Left ventricle myocardium superior (tissue), 1 donor: ENCODE measurements around the gene CDKN1A. TPM values are rescaled to one million over a fixed set of nuclear protein-coding genes. Genes with fewer than 3 reads are reported as not detected.

Source experiments
- ATAC-seq: fragments of 200-7000 bp; cut with Tn5 transposase; one replicate; pipeline ENCODE4 v1.9.1; 2020; ENCODE audit warnings: mild to moderate bottlenecking, moderate library complexity
- DNase-seq: peaks from one replicate; pipeline ENCODE4 v3.0.0-alpha.2; 2020
- intact Hi-C: fragments of 100-400 bp; cut with micrococcal nuclease; formaldehyde crosslinking; loops from one replicate; pipeline ENCODE4 v1.11.0; 2022
- total RNA-seq: library from RNA; stranded (reverse); fragmentation: NEBNext Ultra II Directional; extraction: Animal tissue kit (Norgen Biotek cat#: 25700); gene quantifications from one replicate; pipeline ENCODE4 v1.2.1, GENCODE V29; 2021
- donor health status: DM: no; HTN: yes; CAD: no; lungs with severe emphysema.

CDKN1A gene
- total RNA-seq, 1 donor from 2014 or later: 40.0 TPM

DNA sequence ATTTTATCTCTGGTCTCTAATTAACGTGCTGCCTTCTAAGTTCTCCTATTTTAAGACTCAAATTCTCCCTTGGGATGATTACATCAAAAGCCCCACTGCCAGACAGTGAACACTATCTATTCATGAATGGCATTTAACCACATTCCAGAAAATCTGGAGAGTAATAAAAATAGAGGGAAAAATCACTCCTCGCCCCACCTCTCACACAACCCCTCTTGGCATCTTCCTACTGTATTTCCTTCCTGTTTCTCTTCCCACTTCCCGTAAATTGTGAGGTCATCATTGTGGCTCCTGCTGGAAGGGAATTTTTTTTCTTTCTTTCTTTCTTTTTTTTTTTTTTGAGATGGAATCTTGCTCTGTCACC lies 50.6 kb downstream of the CDKN1A start:
- ATAC-seq (no peak), DNase-seq (no peak)
- intact Hi-C loops: no loop called here

DNA sequence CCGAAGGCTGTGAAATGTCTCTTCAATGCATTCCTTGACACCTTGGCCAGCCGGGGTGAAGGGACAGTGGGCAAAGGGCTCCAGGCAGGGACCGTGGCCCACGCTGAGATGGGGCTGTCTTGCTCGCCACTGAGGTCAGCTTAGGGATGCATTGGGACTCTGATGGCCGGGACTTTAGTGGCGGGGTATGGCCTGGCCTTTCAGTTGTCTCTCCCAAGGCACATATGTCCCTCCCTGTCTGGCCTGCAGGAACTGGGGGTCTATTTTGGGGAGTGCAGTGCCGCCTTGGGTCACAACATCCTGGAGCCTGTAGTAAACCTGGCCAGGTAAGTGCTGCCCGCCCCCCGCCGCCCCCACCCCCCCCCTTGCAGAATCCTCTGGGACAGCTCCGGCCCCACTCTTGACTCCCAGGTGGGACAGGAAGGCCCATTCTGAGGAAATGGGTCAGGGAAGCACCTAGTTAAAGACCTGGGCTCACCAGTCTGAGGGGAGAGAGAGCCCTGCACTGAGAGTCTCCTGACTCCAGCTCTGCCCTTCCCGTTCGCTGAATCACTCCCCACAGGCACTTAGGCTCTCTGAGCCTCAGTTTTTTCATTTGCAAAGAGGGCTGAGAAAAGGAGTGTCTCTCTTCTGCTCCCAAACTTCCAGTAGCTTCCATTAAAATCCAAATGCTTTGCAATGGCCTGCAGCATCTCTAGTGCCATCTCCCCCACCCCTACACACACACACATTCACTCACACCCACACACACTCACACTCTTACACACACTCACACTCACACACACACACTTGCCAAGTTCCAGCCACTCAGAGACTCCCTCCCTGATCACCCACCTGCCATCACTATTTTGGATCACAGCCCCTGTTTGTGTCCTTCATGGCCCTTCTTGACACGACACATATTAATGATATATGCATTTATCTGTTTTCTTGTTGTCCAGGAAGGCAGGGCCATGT lies 52.2 kb downstream of the CDKN1A start:
- DNase-seq (no peak), ATAC-seq (no peak)
- intact Hi-C loops: no loop called here

DNA sequence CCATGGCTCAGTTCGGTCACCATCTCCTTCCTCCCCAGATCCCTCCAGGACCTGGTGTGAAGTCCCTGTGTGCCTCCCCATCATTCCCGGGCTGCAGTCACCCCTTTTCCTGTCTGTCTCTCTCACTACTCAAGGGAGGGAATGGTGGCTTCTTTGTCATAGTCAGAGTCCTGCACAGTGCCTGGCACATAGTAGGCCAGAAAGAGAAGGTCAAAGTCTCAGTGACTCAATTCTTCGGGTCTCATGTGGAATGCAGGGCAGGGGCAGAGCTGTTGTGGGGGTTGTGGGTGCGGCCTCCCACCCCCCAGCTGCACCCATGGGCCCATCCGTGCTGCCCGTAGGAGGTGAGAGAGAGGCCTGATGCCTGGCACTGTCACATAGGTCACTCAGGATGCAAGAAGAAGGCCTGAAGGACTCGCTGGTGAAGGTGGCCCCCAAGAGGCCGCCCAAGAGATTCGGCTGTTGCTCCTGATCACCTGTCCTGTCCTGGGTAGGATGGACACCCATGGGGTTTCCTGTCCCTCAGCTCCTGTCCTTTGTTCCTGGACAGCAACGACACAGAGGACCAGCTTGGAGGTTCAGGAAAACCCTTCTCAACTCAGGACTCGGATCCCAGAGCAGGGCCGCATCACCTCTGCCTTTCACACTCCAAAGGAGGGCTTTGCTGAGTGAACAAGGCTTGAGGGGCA lies 53.3 kb downstream of the CDKN1A start:
- intact Hi-C loops: no loop called here
- DNase-seq: no peak
- no peak for ATAC-seq

DNA sequence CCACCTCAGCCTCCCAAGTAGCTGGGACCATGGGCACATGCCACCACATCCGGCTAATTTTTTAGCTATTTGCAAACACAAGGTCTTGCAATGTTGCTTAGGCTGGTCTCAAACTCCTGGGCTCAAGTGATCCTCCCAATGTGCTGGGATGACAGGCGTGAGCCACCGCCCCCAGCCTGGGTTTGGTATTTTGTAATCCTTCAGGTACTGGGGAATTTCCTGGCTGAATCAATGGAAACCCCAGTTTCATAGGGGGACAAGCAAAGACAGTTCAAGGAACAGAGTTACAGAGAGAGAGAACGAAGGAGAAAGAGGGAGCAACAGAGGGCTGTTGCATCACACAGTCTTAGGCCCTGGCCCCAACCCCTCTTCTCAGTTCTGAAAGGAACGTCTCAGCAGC lies 54.8 kb downstream of the CDKN1A start:
- DNase-seq (no peak), ATAC-seq (no peak)
- intact Hi-C loops: no loop called here

DNA sequence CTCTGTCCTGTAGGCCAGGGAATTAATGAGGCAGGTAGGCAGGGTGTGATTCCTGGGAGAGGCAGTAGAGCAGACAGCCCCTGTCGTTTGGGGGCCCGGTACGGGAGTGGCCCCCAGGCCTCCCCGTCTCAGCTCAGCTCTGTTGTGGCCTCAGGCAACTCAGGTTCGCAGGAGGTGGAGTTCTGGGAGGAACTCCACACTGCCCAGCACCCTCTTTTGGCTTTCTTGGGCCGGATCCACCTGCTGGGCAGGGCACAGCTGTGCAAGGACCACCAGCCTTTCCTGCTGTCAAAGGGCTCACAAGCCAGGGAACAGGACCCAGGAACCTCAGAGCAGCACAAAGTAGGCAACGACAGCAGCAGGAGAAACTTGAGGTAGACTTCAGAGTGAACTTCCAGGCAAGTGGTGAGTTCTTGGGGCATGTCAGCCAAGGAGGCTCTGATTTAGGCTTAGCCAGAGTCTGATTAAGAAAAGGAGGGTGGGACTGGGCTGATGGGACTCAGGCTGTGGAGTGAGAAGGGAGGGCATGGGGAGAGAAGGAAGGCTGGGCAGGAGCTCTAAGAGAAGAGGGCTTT lies 56.1 kb downstream of the CDKN1A start:
- intact Hi-C loops: no loop called here
- ATAC-seq (peak; percentile 7), DNase-seq (no peak)

DNA sequence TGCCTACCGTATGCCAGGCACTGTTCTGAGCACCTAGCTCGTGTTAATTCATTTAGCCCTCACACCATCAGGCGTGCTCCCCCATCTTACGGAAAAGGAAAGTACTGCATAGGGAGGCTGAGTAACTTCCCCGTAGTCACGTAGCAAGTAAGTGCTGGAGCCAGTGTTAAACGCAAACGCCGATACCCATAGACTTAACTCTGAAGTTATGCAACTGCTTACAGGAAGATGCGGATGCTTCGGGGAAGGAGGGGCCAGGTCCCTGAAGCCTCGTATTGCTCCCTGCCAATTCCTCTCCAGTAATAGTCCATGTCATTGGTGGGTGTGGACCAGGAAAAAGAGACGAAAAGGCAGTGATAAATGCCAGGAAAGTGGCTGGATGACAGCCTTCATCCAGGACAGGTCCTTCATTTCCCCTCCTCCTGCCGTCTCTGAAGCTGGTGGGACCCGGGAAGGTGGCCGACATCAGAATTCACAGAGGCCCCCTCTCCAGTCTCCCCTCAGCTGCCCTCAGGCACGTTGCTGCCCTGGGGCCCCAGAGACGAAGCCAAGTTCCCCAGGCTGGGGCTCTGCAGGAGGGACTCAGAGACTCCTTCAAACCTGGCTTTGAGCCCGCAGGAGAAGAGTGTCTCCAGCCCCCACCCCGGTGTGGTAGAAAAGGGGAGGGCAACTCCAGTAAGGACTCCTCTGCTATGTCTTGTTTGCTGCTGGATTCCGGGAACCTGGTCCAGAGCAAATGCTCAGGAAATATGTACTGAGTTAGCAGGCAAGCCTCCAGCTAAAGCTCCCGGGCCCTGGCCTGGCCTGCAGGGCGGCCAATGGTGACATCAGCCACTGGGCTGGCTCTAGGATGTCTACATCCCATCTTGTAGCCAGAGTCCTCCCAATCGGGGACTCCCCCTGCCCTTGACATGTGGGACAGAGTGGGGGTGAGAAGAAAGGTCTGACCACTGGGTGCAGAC lies 56.9 kb downstream of the CDKN1A start:
- intact Hi-C loops: no loop called here
- ATAC-seq (peak; percentile 90), DNase-seq (peak; percentile 91)

Other genes with a start within 250 kb of the CDKN1A start
- 0.15 TPM for gene PXT1, start 235.9 kb upstream of the CDKN1A start, total RNA-seq
- gene KCTD20, start 235.7 kb upstream of the CDKN1A start, total RNA-seq: 21.9 TPM
- gene STK38, start 131.2 kb upstream of the CDKN1A start, total RNA-seq: 19.4 TPM
- gene SRSF3, start 84.4 kb upstream of the CDKN1A start, total RNA-seq: 123 TPM
- gene RAB44, start 19.1 kb downstream of the CDKN1A start, total RNA-seq: 0.07 TPM
- gene CPNE5, start 160.7 kb downstream of the CDKN1A start, total RNA-seq: 20.4 TPM
- 60.3 TPM for gene PPIL1, start 196.1 kb downstream of the CDKN1A start, total RNA-seq
- gene C6orf89, start 207.2 kb downstream of the CDKN1A start, total RNA-seq: 76.6 TPM